H1 (cell line): Measurements from ENCODE around the gene RARB.
A peak's percentile ranks its signal among the peaks of the same experiment; 100 is the strongest.

Experiments used
- BRCA1 ChIP-seq: IDR thresholded peaks from 2 replicates; pipeline ENCODE4 v1.6.1; 2012; ENCODE audit warnings: low read depth, low read length, improper control_type of control experiment
- CHD1 ChIP-seq: IDR thresholded peaks from 2 replicates; pipeline ENCODE4 v1.6.1; 2012; ENCODE audit warnings: low read depth, low read length, improper control_type of control experiment
- CTCF ChIP-seq, 3 experiments: IDR thresholded peaks; 1 replicate in 2 of 3; 2 replicates in 1 of 3; pipeline versions ENCODE4 v1.5.1 to v1.6.1; 2011; ENCODE audit warnings: low read length in 3 of 3, mild to moderate bottlenecking in 3 of 3, inconsistent platforms in 2 of 3, low read depth in 1 of 3, moderate library complexity in 1 of 3; ENCODE audit not compliant: insufficient read depth in 1 of 3; ENCODE audit errors: control extremely low read depth in 1 of 3
- NRF1 ChIP-seq: IDR thresholded peaks from 2 replicates; pipeline ENCODE4 v1.6.1; 2011; ENCODE audit warnings: mild to moderate bottlenecking, low read depth, low read length, improper control_type of control experiment
- POLR2A ChIP-seq, 2 experiments: IDR thresholded peaks; 1 replicate in 1 of 2; 2 replicates in 1 of 2; pipeline ENCODE4 v1.6.1; 2011; ENCODE audit warnings: low read depth in 2 of 2, low read length in 2 of 2, mild to moderate bottlenecking in 2 of 2; ENCODE audit errors: control extremely low read depth in 1 of 2
- SIRT6 ChIP-seq: IDR thresholded peaks from one replicate; pipeline ENCODE4 v1.7.1; 2012; ENCODE audit warnings: low read length, inconsistent platforms
- SUZ12 ChIP-seq: fragments of 200-600 bp; sonication (generic); IDR thresholded peaks from 2 replicates; pipeline ENCODE4 v1.6.1; 2012; ENCODE audit warnings: mild to moderate bottlenecking, inconsistent platforms, low read length, moderate library complexity, mixed read lengths
- TF ChIP-seq, protein P1 (sequence below): IDR thresholded peaks from 2 replicates; pipeline ENCODE4 v1.6.1; 2012; ENCODE audit warnings: low read length, inconsistent platforms

DNA sequence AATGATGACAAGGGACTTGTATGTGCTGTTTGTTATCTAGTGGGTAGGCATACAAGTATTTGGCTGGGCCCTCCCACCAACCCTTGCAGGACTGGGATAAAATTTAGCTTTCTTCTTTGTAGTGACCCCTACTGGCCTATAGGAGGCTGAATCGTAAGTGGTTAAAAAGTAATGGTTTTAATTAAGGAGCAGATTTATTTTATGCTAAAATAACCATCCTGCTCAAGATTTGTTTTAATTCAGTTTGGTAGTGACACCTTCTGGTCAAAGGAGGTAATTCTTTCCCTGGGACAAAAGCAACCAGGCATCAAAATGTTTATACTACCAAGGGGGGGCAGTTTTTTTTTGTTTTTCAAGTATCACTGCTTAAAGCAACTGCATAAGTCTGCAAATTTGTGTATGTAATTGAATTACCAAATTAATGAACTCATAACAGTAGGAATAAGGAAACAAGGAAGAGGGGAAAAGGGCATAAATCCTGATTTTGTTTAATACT is 166.0 kb downstream of the RARB start:
- TF ChIP-seq NRF1 (no peak), SIRT6 (no peak), SUZ12 (no peak), CTCF (IDR thresholded peaks at IDR 0.05; ENCODE audit: control extremely low read depth in 1 of 3, insufficient read depth in 1 of 3, low read depth in 1 of 3, low read length in 3 of 3) (peak in 2 of 3 experiments; percentile 54 to 61; a peak in 2 of 4 replicates), CHD1 (no peak), POLR2A (IDR thresholded peaks at IDR 0.05; ENCODE audit: control extremely low read depth in 1 of 2, low read depth in 2 of 2, low read length in 2 of 2) (no peak), BRCA1 (no peak)
- TF ChIP-seq, protein P1, sequence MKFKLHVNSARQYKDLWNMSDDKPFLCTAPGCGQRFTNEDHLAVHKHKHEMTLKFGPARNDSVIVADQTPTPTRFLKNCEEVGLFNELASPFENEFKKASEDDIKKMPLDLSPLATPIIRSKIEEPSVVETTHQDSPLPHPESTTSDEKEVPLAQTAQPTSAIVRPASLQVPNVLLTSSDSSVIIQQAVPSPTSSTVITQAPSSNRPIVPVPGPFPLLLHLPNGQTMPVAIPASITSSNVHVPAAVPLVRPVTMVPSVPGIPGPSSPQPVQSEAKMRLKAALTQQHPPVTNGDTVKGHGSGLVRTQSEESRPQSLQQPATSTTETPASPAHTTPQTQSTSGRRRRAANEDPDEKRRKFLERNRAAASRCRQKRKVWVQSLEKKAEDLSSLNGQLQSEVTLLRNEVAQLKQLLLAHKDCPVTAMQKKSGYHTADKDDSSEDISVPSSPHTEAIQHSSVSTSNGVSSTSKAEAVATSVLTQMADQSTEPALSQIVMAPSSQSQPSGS = no peak
